Endothelial cell of umbilical vein (primary cell): ENCODE results near the gene B4GALNT3. TPM values are rescaled to one million over a fixed set of nuclear protein-coding genes. Genes with fewer than 3 reads are reported as not detected.

Source experiments
- BruUV-seq: library from RNA; stranded (reverse); fragments of 400-500 nt; replicated peaks from 2 replicates; lab custom pipeline; 2021; lab: Mats Ljungman, UMichigan
- CTCF ChIA-PET: fragments of 300-600, 350-600 bp; sonication (Branson Sonifier 250); formaldehyde crosslinking; loops from one replicate; lab custom pipeline; 2021; ENCODE audit warnings: antibody characterized with exemption, inconsistent platforms; lab: Charles Lee
- POLR2A ChIA-PET: fragments of 300-600, 350-600 bp; sonication (Branson Sonifier 250); formaldehyde crosslinking; loops from one replicate; lab custom pipeline; 2021; ENCODE audit warnings: antibody characterized with exemption, inconsistent platforms; lab: Charles Lee
- DNase-seq: peaks from one replicate; pipeline ENCODE4 v3.0.0-alpha.2; 2011; ENCODE audit warnings: low read depth, low spot score
- FAIRE-seq: peaks from 2 replicates; lab custom pipeline; 2011; peaks lifted over from hg19 to GRCh38; lab: Jason Lieb, UNC
- H2AFZ ChIP-seq: 2 replicates; pipeline ENCODE4 v1.6.0; 2012; ENCODE audit warnings: low read depth, low read length, control low read depth, inconsistent platforms
- H3K27ac ChIP-seq: 2 replicates; pipeline ENCODE4 v1.5.1; 2011; ENCODE audit warnings: low read depth, mild to moderate bottlenecking, control low read depth, low read length, moderate library complexity; ENCODE audit not compliant: insufficient read depth
- H3K27me3 ChIP-seq, 2 experiments: 2 replicates each; pipeline versions ENCODE4 v1.6.0 to v1.6.1; 2011; ENCODE audit warnings: low read length in 2 of 2, mixed read lengths in 1 of 2; ENCODE audit not compliant: control insufficient read depth in 2 of 2, insufficient read depth in 2 of 2
- H3K36me3 ChIP-seq, 2 experiments: 2 replicates in 1 of 2; 3 replicates in 1 of 2; pipeline ENCODE4 v1.5.1; 2011; ENCODE audit warnings: low read length in 2 of 2, mild to moderate bottlenecking in 1 of 2, moderate library complexity in 1 of 2; ENCODE audit not compliant: control insufficient read depth in 2 of 2, insufficient read depth in 2 of 2; ENCODE audit errors: extremely low read depth in 1 of 2
- H3K4me1 ChIP-seq: 3 replicates; pipeline ENCODE4 v1.5.1; 2011; ENCODE audit warnings: mild to moderate bottlenecking, low read length; ENCODE audit not compliant: control insufficient read depth, insufficient read depth; ENCODE audit errors: extremely low read depth
- H3K4me2 ChIP-seq: 2 replicates; pipeline ENCODE4 v1.6.1; 2011; ENCODE audit warnings: low read length, control low read depth, mixed read lengths; ENCODE audit not compliant: insufficient read depth
- H3K4me3 ChIP-seq, 3 experiments: fragments of 200-600 bp in 1 of 3; sonication (generic), shearing (Covaris generic) in 1 of 3; replicated peaks in 1 of 3; 2 replicates each; pipeline ENCODE4 v1.5.1; 2011 to 2016; ENCODE audit warnings: control low read depth in 3 of 3, low read length in 3 of 3, mild to moderate bottlenecking in 2 of 3, inconsistent platforms in 1 of 3, low read depth in 1 of 3, moderate library complexity in 1 of 3; ENCODE audit not compliant: insufficient read depth in 1 of 3
- H3K79me2 ChIP-seq: 2 replicates; pipeline ENCODE4 v1.6.0; 2012; ENCODE audit warnings: low read length, inconsistent platforms; ENCODE audit not compliant: control insufficient read depth, insufficient read depth
- H3K9ac ChIP-seq: replicated peaks from 2 replicates; pipeline ENCODE3; 2011; ENCODE audit warnings: low read length, control low read depth; ENCODE audit not compliant: insufficient read depth; ENCODE audit errors: extremely low read depth
- H3K9me1 ChIP-seq: replicated peaks from 3 replicates; pipeline ENCODE4 v1.6.0; 2011; ENCODE audit warnings: mild to moderate bottlenecking, low read length; ENCODE audit not compliant: control insufficient read depth, insufficient read depth; ENCODE audit errors: extremely low read depth
- H3K9me3 ChIP-seq: replicated peaks from 2 replicates; pipeline ENCODE4 v1.5.1; 2012; ENCODE audit warnings: low read length, inconsistent platforms; ENCODE audit not compliant: control insufficient read depth, insufficient read depth
- H4K20me1 ChIP-seq: replicated peaks from 2 replicates; pipeline ENCODE3; 2011; ENCODE audit warnings: mild to moderate bottlenecking, low read length; ENCODE audit not compliant: control insufficient read depth, insufficient read depth; ENCODE audit errors: extremely low read depth
- CTCF ChIP-seq, 2 donors: IDR thresholded peaks; 1 replicate in 1 of 2; 2 replicates in 1 of 2; pipeline ENCODE4 v1.5.1; 2011; ENCODE audit warnings: low read length in 2 of 2, mild to moderate bottlenecking in 2 of 2, moderate library complexity in 2 of 2, control low read depth in 1 of 2, inconsistent platforms in 1 of 2, low read depth in 1 of 2; ENCODE audit not compliant: insufficient read depth in 1 of 2; ENCODE audit errors: extremely low read depth in 1 of 2
- EZH2 ChIP-seq: IDR thresholded peaks from 2 replicates; pipeline ENCODE4 v1.6.1; 2012; ENCODE audit warnings: borderline replicate concordance, low read depth, mild to moderate bottlenecking, moderate library complexity, low read length, inconsistent platforms; ENCODE audit not compliant: severe bottlenecking
- FOS ChIP-seq: IDR thresholded peaks from 2 replicates; pipeline ENCODE4 v1.6.1; 2011; ENCODE audit warnings: mild to moderate bottlenecking, low read length, moderate library complexity, borderline replicate concordance; ENCODE audit not compliant: insufficient read depth
- GATA2 ChIP-seq: IDR thresholded peaks from 2 replicates; pipeline ENCODE4 v1.7.0; 2011; ENCODE audit warnings: low read depth, mild to moderate bottlenecking, moderate library complexity, mixed read lengths, low read length; ENCODE audit not compliant: insufficient read length, insufficient read depth
- JUN ChIP-seq: IDR thresholded peaks from 2 replicates; pipeline ENCODE4 v1.6.1; 2011; ENCODE audit warnings: borderline replicate concordance, low read depth; ENCODE audit not compliant: insufficient read length, insufficient read depth
- MAX ChIP-seq: IDR thresholded peaks from 2 replicates; pipeline ENCODE4 v1.6.1; 2011; ENCODE audit not compliant: insufficient read depth, insufficient read length
- MYC ChIP-seq: IDR thresholded peaks from one replicate; pipeline ENCODE4 v1.6.1; 2011; ENCODE audit warnings: mild to moderate bottlenecking, low read depth, low read length
- POLR2A ChIP-seq: IDR thresholded peaks from 2 replicates; pipeline ENCODE4 v1.6.1; 2012; ENCODE audit warnings: low read depth, mild to moderate bottlenecking, control low read depth, low read length
- POLR2AphosphoS5 ChIP-seq: IDR thresholded peaks from 2 replicates; pipeline ENCODE4 v1.6.1; 2012; ENCODE audit warnings: low read depth, mild to moderate bottlenecking, control low read depth, low read length, moderate library complexity; ENCODE audit not compliant: insufficient read depth
- dilution Hi-C: fragments of 300-500 bp; cut with MboI; formaldehyde crosslinking; loops from one replicate; pipeline ENCODE4 v1.15.0; 2019; ENCODE audit warnings: low sequenced_read_pairs; ENCODE audit not compliant: extremely low pct_ligation_motif_present
- intact Hi-C: fragments of 100-400 bp; cut with micrococcal nuclease; formaldehyde crosslinking; loops from one replicate; pipeline ENCODE4 v1.10.0; 2022
- polyA plus RNA-seq, 4 experiments: library from polyadenylated mRNA; depleted of rRNA in 3 of 4; stranded (reverse) in 3 of 4; unstranded in 1 of 4; fragments of >200 nt; gene quantifications; 2 replicates each; pipeline versions ENCODE4 v1.2.1 to v1.2.3, GENCODE V29; 2011 to 2012; ENCODE audit warnings: missing spikeins in 1 of 4
- total RNA-seq: library from RNA; stranded (reverse); gene quantifications from 2 replicates; pipeline ENCODE4 v1.2.3, GENCODE V29; 2021

Gene B4GALNT3
- total and polyA plus RNA-seq, 2 donors (not counting 3 experiments of a cell fraction or from before 2014, with no cell fraction given) = 0.07 TPM; not detected in 1

- no peaks in the 10 kb centered on the region for H3K79me2 ChIP-seq
- no peaks in the 10 kb centered on the region for H4K20me1 ChIP-seq
- H3K4me2 ChIP-seq = no peak overlapping the region
- intact Hi-C loops = no loop called here
- H3K36me3 ChIP-seq = no peaks in the 10 kb centered on the region
- H2AFZ ChIP-seq = no peak overlapping the region
- dilution Hi-C loops = no loop called here
- peaks cover 3 to 11% of the 10 kb centered on the region in 2 experiments for H3K27me3 ChIP-seq
- BruUV-seq = no TSS peak
- H3K9ac ChIP-seq = no peak overlapping the region
- no peak overlapping the region for H3K27ac ChIP-seq
- H3K9me3 ChIP-seq = no peaks in the 10 kb centered on the region
- DNase-seq = no peak
- ChIA-PET CTCF (interaction anchor here (1.4 kb wide), 1 partner anchor 530 kb away, joined by 5 read pairs; no protein-coding TSS in a partner anchor), POLR2A (no interaction called here)
- H3K4me3 ChIP-seq = no peak overlapping the region
- no peaks in the 10 kb centered on the region for H3K4me1 ChIP-seq
- no peak for FAIRE-seq
- no peak for TF ChIP-seq GATA2
- TF ChIP-seq MAX = no peak
- TF ChIP-seq CTCF (IDR thresholded peaks at IDR 0.05; ENCODE audit: extremely low read depth in 1 of 2, insufficient read depth in 1 of 2, low read depth in 1 of 2, low read length in 2 of 2) = no peak
- H3K9me1 ChIP-seq = no peaks in the 10 kb centered on the region
These were observed 103.6 kb downstream of the B4GALNT3 start for GRCh38 chr12:563250-563781.

- intact Hi-C loops = no loop called here
- Histone ChIP-seq H3K9me1 (no peaks in the 10 kb centered on the region), H4K20me1 (no peaks in the 10 kb centered on the region), H2AFZ (no peak overlapping the region), H3K27ac (no peak overlapping the region), H3K36me3 (no peaks in the 10 kb centered on the region), H3K9me3 (no peaks in the 10 kb centered on the region), H3K4me2 (no peak overlapping the region), H3K9ac (no peak overlapping the region), H3K79me2 (no peaks in the 10 kb centered on the region), H3K4me3 (no peak overlapping the region), H3K4me1 (no peaks in the 10 kb centered on the region), H3K27me3 (peaks cover 3 to 10% of the 10 kb centered on the region in 2 experiments)
- ChIA-PET CTCF (interaction anchor here (1.4 kb wide), 1 partner anchor 529 kb away, joined by 5 read pairs; no protein-coding TSS in a partner anchor), POLR2A (no interaction called here)
- TF ChIP-seq MYC (no peak), POLR2A (no peak), POLR2AphosphoS5 (no peak), CTCF (IDR thresholded peaks at IDR 0.05; ENCODE audit: extremely low read depth in 1 of 2, insufficient read depth in 1 of 2, low read depth in 1 of 2, low read length in 2 of 2) (no peak), FOS (no peak), GATA2 (no peak), JUN (no peak), EZH2 (no peak), MAX (no peak)
- FAIRE-seq (no peak), DNase-seq (no peak)
- dilution Hi-C loops = no loop called here
- no TSS peak for BruUV-seq
These were observed 104.1 kb downstream of the B4GALNT3 start for GRCh38 chr12:563787-564298.
